HL-60/S4 (cell line): Measurements from ENCODE around the gene GATC.

Experiments
- in situ Hi-C: fragments of 300-500 bp; cut with MboI; formaldehyde crosslinking; loops from 2 replicates; pipeline ENCODE4 v1.14.3; 2022; ENCODE audit warnings: low sequenced_read_pairs

Gene GATC

GRCh38 chr12:120495731-120496412 lies 49.6 kb downstream of the GATC start, which contains the start of gene DYNLL1:
DYNLL1 (plus strand) TSS chr12:120496113; CDS start chr12:120496422, 309 bp downstream.
- in situ Hi-C loops: no loop called here

- in situ Hi-C loops: no loop called here
These were observed 50.4 kb downstream of the GATC start for GRCh38 chr12:120496413-120497340.

DNA sequence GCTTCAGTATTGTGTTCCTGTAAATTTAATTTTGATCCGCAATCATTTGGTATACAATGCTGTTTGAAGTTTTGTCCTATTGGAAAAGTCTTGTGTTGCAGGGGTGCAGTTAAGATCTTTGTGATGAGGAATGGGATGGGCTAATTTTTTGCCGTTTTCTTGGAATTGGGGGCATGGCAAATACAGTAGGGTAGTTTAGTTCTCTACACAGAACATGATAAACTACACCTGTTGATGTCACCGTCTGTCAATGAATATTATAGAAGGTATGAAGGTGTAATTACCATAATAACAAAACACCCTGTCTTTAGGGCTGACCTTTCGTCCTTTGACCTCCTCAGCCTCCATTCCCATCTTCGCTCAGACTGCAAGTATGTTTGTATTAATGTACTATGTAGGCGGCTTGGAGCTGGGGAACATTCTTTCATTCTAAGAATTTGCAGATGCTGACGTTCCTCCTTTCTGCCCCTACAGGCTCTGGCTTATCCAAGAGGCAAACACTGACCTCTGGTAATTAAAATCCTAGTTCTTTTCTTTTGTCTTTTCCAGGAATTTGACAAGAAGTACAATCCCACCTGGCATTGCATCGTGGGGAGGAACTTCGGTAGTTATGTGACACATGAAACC lies 51.4 kb downstream of the GATC start:
- in situ Hi-C loops: no loop called here

DNA sequence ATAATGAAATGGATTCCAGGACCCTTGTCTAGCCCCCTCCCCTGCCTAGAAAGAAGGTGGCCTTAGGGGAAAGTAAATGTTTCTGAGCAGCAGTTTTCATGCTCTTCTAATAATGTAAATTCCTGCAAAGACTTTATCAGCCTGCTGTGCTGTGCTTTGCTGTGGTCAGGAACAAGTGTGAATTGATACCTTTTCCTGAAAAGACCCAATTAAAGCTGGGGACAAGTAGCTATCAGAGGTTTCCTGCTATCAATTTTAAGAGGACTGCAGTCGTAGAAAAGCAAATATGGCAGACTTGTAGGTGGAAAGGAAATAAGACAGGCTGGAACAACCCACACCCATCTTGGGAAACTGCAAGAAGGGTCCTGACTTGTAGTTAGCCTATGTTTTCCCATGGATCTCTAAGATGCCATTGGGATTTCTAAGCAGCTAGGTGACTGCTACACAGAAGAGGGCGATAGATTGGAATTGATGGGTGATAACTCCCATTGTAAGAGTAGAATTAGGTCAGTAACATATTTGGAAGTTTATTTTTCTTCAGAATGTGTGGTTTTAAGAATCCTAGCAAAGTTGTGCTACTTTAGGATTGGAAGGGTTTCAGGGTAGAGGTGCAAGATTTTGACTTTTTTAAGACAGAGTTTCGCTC lies 52.7 kb downstream of the GATC start:
- in situ Hi-C loops: no loop called here

GRCh38 chr12:120500581-120500980 lies 54.3 kb downstream of the GATC start:
- in situ Hi-C loops: no loop called here

- in situ Hi-C loops: no loop called here
These were observed 58.3 kb downstream of the GATC start for GRCh38 chr12:120504587-120504986.

DNA sequence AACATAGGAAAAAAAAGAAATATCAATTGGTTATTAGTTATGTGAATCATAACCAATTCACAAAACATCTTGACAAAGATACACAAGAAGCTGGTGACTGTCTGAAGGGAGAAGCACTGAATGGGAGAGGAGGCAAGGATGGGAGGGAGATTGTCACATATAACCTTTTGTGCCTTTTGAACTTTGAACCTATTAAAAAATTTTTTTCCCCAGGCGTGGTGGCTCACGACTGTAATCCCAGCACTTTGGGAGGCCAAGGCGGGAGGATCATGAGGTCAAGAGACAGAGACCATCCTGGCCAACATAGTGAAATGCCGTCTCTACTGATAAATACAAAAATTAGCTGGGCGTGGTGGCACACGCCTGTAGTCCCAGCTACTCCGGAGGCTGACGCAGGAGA lies 62.3 kb downstream of the GATC start:
- in situ Hi-C loops: no loop called here
